LNCAP (cell line): ENCODE results near the gene ADGRA1.

Experiments used
- CTCF ChIP-seq: fragments of 450-650 bp; IDR thresholded peaks from 2 replicates; pipeline ENCODE4 v1.5.1; 2017; ENCODE audit warnings: mild to moderate bottlenecking

Gene ADGRA1

GRCh38 chr10:133071733-133072132 is 16.0 kb upstream of the ADGRA1 start:
- no peak for TF ChIP-seq CTCF

DNA sequence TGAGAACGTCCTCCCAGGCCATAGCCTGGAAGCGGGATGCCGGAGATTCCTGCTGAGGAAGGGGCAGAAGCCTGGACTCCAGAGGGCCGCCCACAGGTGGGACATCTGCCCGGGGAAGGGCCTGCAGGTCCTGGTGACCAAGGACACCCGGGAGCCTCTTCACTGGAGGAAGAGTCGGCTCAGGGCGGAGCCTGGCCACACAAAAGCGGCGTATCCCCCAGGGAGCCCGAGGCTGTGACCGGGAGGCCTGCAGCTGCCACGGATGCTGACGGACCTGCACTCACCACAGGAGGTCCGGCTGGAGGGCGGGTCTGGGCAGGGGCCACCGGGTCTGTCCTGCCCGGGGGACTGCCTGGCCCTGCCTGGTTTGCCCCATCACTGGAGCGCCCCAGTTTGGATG is 15.5 kb upstream of the ADGRA1 start:
- no peak for TF ChIP-seq CTCF

GRCh38 chr10:133072720-133073390 is 14.9 kb upstream of the ADGRA1 start:
- no peak for TF ChIP-seq CTCF

DNA sequence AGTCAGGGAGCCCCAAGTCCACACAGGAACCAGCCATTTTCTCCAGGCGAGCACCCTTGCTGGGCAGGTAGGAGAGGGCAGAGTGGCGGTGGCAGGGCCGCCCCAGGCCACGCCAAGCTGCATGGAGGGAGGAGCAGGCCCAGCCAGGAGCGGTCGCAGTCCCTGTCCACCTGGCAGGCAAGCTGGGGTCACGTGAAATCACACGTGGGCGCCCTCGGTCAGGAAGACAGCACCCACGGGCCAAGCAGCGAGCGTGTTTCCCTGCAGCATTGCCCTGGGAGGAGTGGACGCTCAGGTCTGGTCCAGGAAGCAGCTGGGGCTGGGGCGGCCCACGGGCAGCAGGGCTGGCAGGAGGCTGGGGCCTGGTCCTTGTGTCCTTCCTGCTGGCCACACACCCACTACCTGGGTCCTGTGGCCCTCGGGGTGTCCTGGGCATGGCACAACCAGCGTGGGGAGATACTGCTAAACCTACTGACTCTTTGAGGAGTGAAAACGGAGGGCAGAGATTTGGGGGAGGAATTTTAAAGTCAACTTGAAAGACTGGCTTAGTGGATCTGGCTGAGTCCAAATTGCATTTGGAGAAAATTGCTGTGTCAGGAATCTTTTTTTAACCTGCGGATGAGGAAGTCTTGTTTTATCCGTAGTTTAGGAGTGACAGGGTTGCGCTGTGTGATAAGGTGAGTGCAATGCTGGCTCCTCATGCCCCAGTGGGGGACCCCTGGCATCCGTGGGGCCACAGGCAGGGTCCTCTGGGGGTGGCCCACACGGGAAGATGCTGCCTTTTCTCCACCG is 12.2 kb upstream of the ADGRA1 start:
- no peak for TF ChIP-seq CTCF

GRCh38 chr10:133076274-133077038 is 11.3 kb upstream of the ADGRA1 start:
- no peak for TF ChIP-seq CTCF

DNA sequence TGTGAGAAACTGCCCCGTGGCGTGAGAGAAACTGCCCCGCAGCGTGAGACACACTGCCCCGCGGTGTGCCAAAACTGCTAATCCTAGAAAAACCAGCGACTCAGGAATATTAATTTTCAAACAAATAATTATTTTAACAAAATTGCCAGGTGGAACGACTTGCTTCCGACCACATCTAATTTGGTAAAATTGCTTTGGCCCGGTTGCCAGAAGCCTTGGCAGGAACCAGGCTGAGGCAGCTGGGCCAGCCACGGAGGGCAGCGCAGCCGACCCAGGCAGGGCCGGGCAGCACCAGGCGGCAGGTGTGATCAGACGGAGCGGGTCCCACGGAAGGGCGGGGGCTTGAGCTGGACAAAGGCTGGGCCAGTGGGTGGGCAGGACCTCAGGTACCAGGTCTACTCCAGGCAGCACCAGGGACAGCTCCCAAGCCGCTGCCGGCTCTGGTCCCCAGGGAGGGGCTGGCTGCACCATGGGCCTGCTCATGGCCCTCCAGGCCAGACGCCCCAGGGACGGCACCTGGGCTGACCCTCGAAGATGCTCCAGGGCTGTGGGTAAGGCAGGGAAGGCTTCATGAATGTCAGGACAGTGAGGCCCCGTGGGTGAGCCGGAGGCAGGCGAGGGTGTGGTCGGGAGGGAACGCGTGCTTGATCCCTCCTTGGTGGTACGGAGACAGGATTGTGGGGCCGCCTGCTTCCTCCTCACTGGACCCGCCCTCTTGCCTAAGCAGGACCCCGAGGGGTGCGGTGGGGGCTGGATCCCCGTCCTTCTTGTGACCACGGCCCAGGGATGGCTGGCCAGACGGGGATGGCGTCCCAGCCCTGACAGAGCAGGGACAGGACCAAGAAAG is 7.7 kb upstream of the ADGRA1 start:
- no peak for TF ChIP-seq CTCF

DNA sequence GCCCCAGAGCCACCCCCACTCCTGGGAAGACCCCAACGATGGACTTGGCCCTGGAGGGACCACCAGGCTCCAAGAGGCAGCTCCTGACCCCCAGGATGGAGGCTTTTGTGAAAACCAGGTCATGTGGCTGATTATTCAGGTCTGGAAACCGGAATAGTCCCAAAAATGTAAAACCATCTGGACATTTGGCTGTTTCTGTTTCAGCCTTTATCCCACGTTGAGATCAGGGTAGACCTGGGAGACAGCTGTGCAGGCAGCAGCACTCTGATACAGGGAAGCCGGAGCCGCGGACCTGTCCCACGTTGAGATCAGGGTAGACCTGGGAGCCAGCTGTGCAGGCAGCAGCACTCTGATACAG is 7.1 kb upstream of the ADGRA1 start:
- no peak for TF ChIP-seq CTCF
